GM10248 (cell line): ENCODE data around the gene PCSK6.
"Not testable (repeated sequence)": the region's sequence is repeated elsewhere in the genome, so short reads cannot be mapped to it uniquely, and the experiment has no call there.

Source experiments
- CTCF ChIA-PET: fragments of 300-600 bp; sonication (Branson Sonifier 250); formaldehyde crosslinking; extraction: SDS; loops from one replicate; lab custom pipeline; 2021; ENCODE audit warnings: antibody characterized with exemption; lab: Yijun Ruan, JAX
- POLR2A ChIA-PET: fragments of 350-650 bp; sonication (Branson Sonifier 250); formaldehyde crosslinking; extraction: SDS; loops from one replicate; lab custom pipeline; 2020; ENCODE audit warnings: antibody characterized with exemption; lab: Yijun Ruan, JAX
- DNase-seq: peaks from one replicate; pipeline ENCODE4 v3.0.0; 2012; ENCODE audit errors: extremely low spot score
- CTCF ChIP-seq: IDR thresholded peaks from 2 replicates; pipeline ENCODE4 v1.5.1; 2012; ENCODE audit warnings: mild to moderate bottlenecking, low read depth; ENCODE audit errors: extremely low read depth, missing control alignments, control extremely low read depth

Gene PCSK6

GRCh38 chr15:101456057-101456739 is 33.3 kb downstream of the PCSK6 start:
- ChIA-PET CTCF (interaction anchor here (1.2 to 1.3 kb wide), 2 partner anchors 10 to 168 kb away, joined by 3 read pairs; no protein-coding TSS in a partner anchor), POLR2A (no interaction called here)
- no peak for DNase-seq
- no peak for TF ChIP-seq CTCF

DNA sequence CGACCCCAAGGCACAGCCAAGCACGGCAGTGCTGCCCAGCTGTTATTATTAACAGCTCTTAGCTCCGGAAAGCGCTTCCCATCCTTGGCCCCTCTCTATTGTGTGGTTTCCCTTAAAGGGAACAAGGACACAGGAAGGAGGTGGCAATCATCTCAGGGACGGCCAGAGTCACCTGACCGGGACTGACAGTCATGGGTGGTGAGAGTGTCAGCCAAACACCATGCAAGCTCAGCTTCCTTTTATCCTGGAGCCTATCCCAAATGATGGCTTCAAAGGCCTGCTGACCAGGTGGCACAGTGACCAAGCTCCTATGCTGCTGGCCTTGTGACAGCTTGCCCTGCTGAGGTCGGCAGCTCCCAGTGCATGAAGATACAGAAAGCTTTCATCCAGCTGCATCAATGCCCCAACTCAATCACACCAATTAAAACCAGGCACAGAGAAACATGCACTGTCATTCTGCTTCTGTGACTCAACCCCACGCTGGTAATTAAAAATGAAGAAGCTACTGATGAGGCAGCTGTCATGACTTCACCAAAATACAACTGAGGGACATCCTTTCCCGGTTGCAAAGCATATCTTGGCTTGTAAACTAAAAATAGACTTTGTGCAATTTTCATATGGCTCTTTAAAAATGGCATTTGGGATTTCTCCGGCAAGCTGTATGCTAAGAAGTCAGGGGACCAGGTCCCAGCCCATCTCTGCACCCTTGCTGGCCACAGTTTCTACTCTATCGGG is 34.0 kb downstream of the PCSK6 start:
- ChIA-PET POLR2A (no interaction called here), CTCF (interaction anchor here (0.9 to 1.2 kb wide), 2 partner anchors 10 to 14 kb away, joined by 3 read pairs; no protein-coding TSS in a partner anchor)
- DNase-seq, result no peak
- no peak for TF ChIP-seq CTCF

GRCh38 chr15:101454781-101455180 is 34.7 kb downstream of the PCSK6 start:
- POLR2A ChIA-PET, DNase-seq: not testable (repeated sequence)
- CTCF ChIA-PET, result interaction anchor here (0.9 to 1.2 kb wide), 2 partner anchors 9 to 15 kb away, joined by 3 read pairs; no protein-coding TSS in a partner anchor

- ChIA-PET CTCF (no interaction called here), POLR2A (no interaction called here)
- no peak for TF ChIP-seq CTCF
- no peak for DNase-seq
Measured at GRCh38 chr15:101454365-101454764, 35.1 kb downstream of the PCSK6 start.

GRCh38 chr15:101453123-101454120 is 36.1 kb downstream of the PCSK6 start:
- ChIA-PET CTCF (interaction anchor here (1.2 kb wide), 1 partner anchor 115 kb away, joined by 3 read pairs; no protein-coding TSS in a partner anchor), POLR2A (no interaction called here)
- no peak for TF ChIP-seq CTCF
- DNase-seq, result no peak

DNA sequence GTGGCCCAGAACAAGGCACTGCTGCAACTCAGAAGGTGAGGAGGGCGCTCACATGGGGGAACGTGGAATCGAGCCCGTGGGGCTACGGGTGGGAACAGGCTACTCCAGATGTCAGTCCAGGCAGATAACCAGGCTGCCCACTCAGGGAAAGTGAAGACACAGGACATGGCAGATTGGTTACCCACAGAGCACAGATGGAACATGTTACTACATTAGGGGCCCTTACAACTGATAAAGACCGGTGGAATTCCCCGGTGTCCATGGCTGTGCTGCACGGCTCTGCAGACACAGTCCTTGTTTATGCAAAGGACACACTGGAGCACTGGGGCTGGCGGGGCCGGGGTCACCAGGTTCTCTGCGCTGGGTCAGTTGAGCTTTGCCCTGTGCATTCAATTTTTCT is 36.9 kb downstream of the PCSK6 start:
- no peak for DNase-seq
- TF ChIP-seq CTCF, result no peak
- CTCF ChIA-PET, result interaction anchor here (1.2 kb wide), 1 partner anchor 115 kb away, joined by 3 read pairs; no protein-coding TSS in a partner anchor
- POLR2A ChIA-PET, result no interaction called here
